GM21390 (cell line): ENCODE results near the gene PANK4.

Experiments used
- ATAC-seq: cut with Tn5 transposase; IDR thresholded peaks from one replicate; pipeline ENCODE4 v1.9.1; 2021; ENCODE audit not compliant: unreplicated experiment

The PANK4 gene

GRCh38 chr1:2546515-2547209, 20.3 kb upstream of the PANK4 start:
- peak; percentile 32 for ATAC-seq

DNA sequence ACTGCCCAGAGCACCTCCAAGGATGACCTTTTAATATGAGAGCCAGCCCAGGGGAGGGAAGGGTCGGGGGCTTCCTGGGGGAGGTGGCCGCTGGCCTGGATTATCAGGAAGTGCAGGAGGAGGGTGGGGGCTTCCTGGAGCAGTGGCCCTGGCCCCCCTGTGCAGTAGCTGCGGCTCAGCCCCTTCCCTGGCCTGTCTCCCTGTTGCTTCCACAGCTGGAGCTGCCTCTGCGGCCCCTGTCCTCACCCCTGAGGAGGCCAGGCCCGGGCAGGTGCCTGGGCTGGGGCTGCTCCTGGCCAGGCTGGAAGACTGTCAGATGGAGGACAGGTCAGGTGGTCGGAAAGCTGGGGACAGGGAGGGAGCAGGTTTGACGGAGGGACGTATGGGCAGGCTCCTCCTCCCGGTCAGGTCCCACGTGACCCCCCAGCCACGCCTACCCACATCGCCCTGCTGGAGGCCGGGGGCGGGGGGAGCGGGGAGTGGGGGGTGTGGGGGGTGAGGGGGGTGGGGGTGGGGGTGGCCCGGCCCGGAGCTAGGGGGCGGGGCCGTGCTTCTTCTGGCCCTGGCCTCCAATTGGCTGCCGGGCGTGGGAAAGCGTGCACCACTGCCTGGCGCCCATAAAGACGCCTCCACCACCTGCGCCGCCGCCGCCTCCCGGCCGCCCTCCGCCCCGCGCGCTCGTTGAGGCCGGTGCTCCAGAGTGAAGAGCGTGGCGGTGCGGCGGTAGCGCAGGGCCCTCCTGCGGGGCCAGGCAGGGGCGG, 19.5 kb upstream of the PANK4 start:
- peak; percentile 30 for ATAC-seq

- no peak for ATAC-seq
Measured at GRCh38 chr1:2544875-2545640, 18.7 kb upstream of the PANK4 start.

GRCh38 chr1:2544093-2544874, 17.9 kb upstream of the PANK4 start:
- ATAC-seq, result no peak

DNA sequence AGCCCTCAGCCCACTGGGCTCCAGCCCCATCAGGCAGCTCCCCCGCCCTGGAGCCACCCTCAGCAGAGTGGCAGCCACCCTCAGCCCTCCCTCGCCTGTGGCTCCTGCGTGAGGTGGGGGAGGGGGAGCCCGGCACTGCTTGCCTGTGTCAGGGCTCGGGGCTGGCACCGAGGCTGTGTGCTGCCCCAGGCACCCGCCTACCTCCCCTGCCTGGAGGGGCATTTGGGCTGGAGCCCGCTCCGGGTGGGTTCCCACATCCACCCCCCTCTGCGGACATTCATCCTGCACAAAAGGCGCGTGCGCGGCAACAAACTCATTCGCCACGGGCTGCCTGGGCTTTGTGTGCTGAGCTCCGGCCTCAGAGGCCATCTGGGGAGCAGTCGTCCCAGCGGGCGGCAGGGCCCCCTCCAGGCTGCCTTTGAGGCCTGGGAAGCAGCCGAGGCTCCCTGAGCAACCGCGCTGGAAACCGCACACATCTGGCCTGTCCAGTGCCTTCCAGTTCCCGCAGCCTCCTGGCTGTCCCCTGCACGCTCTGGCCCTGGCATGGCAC, 17.2 kb upstream of the PANK4 start:
- no peak for ATAC-seq

DNA sequence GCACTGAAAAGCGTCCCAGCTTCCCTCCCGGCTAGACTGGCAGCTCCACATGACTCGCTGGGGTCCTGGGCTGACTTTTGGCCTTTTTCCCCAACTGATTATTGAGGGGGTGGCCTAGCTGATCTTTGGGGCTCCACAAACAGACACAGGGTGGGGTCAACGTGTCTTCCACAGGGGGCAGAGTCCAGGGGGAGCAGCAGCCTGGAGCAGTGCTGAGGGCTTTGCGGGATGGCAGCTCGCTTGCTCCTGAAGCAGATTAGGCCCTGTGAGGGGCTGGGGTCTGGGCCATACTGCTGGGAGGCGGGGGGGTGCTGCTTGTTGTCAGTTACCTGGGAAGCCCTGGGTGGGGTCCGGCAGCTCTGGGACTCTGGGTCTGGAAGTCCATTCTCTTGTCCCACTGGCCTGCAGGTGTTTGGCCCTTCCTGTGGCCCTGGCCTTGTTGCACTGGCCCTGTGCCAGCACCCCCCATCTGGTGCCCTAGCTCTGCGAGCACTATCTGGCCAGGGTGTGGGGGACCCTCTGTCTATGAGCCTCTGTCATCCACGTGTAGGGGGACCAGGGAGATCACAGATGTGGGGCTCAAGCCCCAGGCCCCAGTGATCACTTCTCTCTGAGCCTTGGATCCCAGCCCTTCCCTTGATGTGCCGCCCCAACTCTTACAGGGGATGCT, 16.0 kb upstream of the PANK4 start:
- ATAC-seq, result no peak

- no peak for ATAC-seq
Measured at GRCh38 chr1:2541619-2542245, 15.3 kb upstream of the PANK4 start.

GRCh38 chr1:2540816-2541492, 14.6 kb upstream of the PANK4 start:
- ATAC-seq, result no peak

DNA sequence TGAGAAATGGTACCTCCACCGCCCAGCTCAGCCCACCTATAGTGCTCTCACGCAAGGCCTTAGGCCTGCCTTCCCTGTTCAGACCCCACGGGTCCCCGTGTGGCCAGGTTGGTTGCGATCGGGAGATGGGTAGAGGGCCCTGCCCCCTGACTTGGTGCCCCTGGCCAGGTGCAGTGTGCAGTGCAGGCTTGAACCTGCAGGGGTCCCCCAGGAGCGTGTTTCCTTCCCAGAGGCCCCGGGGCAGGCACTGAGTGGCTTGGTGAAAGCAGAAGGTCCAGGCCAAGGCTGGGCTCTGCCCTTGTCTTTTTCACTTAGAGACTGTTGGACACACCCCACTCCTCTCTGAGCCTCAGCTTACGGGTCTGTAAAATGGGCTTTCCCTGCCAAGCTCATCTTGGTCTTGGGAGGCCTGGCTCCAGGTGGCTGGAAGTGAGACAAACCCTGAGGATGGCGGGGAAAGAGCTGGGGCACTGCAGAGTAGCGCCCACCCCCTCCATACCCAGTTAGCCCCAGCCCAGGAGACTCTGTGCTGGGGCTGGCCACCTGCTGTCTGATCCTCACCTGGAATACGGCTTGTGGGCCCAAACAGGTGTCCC, 13.0 kb upstream of the PANK4 start:
- ATAC-seq, result no peak

- no peak for ATAC-seq
Measured at GRCh38 chr1:2538872-2539271, 12.5 kb upstream of the PANK4 start.

DNA sequence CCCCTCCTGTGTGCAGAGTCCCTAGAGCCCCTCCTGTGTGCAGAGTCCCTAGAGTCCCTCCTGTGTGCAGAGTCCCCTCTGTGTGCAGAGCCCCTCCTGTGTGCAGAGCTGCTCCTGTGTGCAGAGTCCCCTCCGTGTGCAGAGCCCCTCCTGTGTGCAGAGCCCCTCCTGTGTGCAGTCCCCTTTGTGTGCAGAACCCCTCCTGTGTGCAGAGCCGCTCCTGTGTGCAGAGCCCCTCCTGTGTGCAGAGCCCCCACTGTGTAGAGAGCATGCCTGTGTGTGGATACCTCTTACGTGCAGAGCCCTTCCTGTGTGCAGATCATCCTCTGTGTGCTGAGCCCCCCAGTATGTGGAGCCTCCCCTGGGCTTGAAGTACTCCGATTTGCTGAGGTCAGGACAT, 12.0 kb upstream of the PANK4 start:
- ATAC-seq, result no peak

DNA sequence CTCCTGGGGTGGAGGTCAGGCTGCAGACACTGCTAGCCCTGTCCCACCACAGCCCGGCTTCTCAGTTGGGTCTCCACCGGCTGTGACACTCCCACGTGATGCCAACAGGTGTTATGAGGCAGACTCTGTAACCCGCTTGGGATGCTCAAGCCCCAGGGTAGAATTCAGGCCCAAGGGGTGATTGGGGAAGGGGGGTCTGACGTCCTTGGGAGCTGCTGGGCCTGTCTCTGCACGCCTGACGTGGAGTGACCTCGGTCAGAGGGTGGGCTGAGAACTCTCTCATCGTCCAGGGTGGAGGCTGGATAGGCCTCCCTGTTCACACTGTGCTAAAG, 11.4 kb upstream of the PANK4 start:
- ATAC-seq, result no peak

- no peak for ATAC-seq
Measured at GRCh38 chr1:2535981-2536380, 9.6 kb upstream of the PANK4 start.

GRCh38 chr1:2535455-2535854, 9.1 kb upstream of the PANK4 start:
- ATAC-seq, result no peak

- ATAC-seq, result no peak
Measured at GRCh38 chr1:2534687-2535441, 8.5 kb upstream of the PANK4 start.

- no peak for ATAC-seq
Measured at GRCh38 chr1:2534315-2534686, 7.9 kb upstream of the PANK4 start.

GRCh38 chr1:2533365-2533764, 7.0 kb upstream of the PANK4 start:
- no peak for ATAC-seq

- ATAC-seq, result no peak
Measured at GRCh38 chr1:2532485-2533160, 6.2 kb upstream of the PANK4 start.
